DMS53 (cell line): ENCODE measurements around the gene RET.

Experiments
- DNase-seq: peaks from one replicate; lab custom pipeline; 2025; lab: John Stamatoyannopoulos, UW

The RET gene

GRCh38 chr10:43108951-43109350, 32.1 kb downstream of the RET start:
- peak; percentile 51 for DNase-seq

- no peak for DNase-seq
Observed at GRCh38 chr10:43109671-43110249, 32.9 kb downstream of the RET start.

- no peak for DNase-seq
Observed at GRCh38 chr10:43110338-43111071, 33.6 kb downstream of the RET start.

GRCh38 chr10:43111101-43111500, 34.2 kb downstream of the RET start:
- DNase-seq = no peak

- DNase-seq = no peak
Observed at GRCh38 chr10:43111921-43112607, 35.2 kb downstream of the RET start.

- DNase-seq = no peak
Observed at GRCh38 chr10:43112608-43112961, 35.7 kb downstream of the RET start.

- DNase-seq = no peak
Observed at GRCh38 chr10:43113201-43114087, 36.6 kb downstream of the RET start.

- no peak for DNase-seq
Observed at GRCh38 chr10:43114088-43114742, 37.3 kb downstream of the RET start.

- no peak for DNase-seq
Observed at GRCh38 chr10:43114743-43115611, 38.1 kb downstream of the RET start.

GRCh38 chr10:43115881-43116595, 39.2 kb downstream of the RET start:
- DNase-seq = no peak

- no peak for DNase-seq
Observed at GRCh38 chr10:43116596-43116995, 39.7 kb downstream of the RET start.

- no peak for DNase-seq
Observed at GRCh38 chr10:43117031-43117776, 40.3 kb downstream of the RET start.

GRCh38 chr10:43117777-43118583, 41.1 kb downstream of the RET start:
- DNase-seq = no peak

GRCh38 chr10:43118631-43119415, 42.0 kb downstream of the RET start:
- DNase-seq = no peak

- no peak for DNase-seq
Observed at GRCh38 chr10:43119416-43120115, 42.7 kb downstream of the RET start.

GRCh38 chr10:43120116-43120928, 43.5 kb downstream of the RET start:
- no peak for DNase-seq
